Keratinocyte (primary cell): ENCODE results near the gene RHOBTB3. TPM values are rescaled to one million over a fixed set of nuclear protein-coding genes. Genes with fewer than 3 reads are reported as not detected.

ENCODE experiments used
- DNase-seq: peaks from one replicate; pipeline ENCODE4 v3.0.0-alpha.2; 2011; ENCODE audit warnings: low read depth, missing footprints, low spot score
- FAIRE-seq: peaks from 2 replicates; lab custom pipeline; 2011; peaks lifted over from hg19 to GRCh38; lab: Jason Lieb, UNC
- H2AFZ ChIP-seq: 2 replicates; pipeline ENCODE4 v1.6.0; 2012; ENCODE audit warnings: low read length, control low read depth, inconsistent platforms; ENCODE audit not compliant: control insufficient read depth
- H3K27ac ChIP-seq: 2 replicates; pipeline ENCODE4 v1.5.1; 2011; ENCODE audit warnings: low read length; ENCODE audit not compliant: control insufficient read depth, insufficient read depth
- H3K27me3 ChIP-seq: 3 replicates; pipeline ENCODE4 v1.6.0; 2011; ENCODE audit warnings: low read length; ENCODE audit not compliant: control insufficient read depth, insufficient read depth; ENCODE audit errors: extremely low read depth
- H3K36me3 ChIP-seq, 2 experiments: 2 replicates in 1 of 2; 3 replicates in 1 of 2; pipeline ENCODE4 v1.5.1; 2011; ENCODE audit warnings: low read length in 2 of 2, mild to moderate bottlenecking in 1 of 2; ENCODE audit not compliant: control insufficient read depth in 2 of 2, insufficient read depth in 2 of 2; ENCODE audit errors: extremely low read depth in 1 of 2
- H3K4me1 ChIP-seq: 3 replicates; pipeline ENCODE4 v1.5.1; 2011; ENCODE audit warnings: low read length; ENCODE audit not compliant: control insufficient read depth, insufficient read depth; ENCODE audit errors: extremely low read depth
- H3K4me2 ChIP-seq: 3 replicates; pipeline ENCODE4 v1.6.0; 2011; ENCODE audit warnings: low read depth, low read length; ENCODE audit not compliant: control insufficient read depth, insufficient read depth; ENCODE audit errors: extremely low read depth
- H3K4me3 ChIP-seq, 3 experiments: fragments of 200-600 bp in 1 of 3; sonication (generic) in 1 of 3; 2 replicates in 2 of 3; 3 replicates in 1 of 3; pipeline ENCODE4 v1.5.1; 2011 to 2016; ENCODE audit warnings: low read length in 3 of 3, mild to moderate bottlenecking in 3 of 3, control low read depth in 2 of 3, inconsistent platforms in 1 of 3, low read depth in 1 of 3, mixed read lengths in 1 of 3, mixed run types in 1 of 3, moderate library complexity in 1 of 3; ENCODE audit not compliant: control insufficient read depth in 2 of 3, insufficient read depth in 2 of 3; ENCODE audit errors: extremely low read depth in 1 of 3
- H3K79me2 ChIP-seq: 2 replicates; pipeline ENCODE4 v1.6.0; 2012; ENCODE audit warnings: low read length; ENCODE audit not compliant: control insufficient read depth, insufficient read depth
- H3K9ac ChIP-seq: 3 replicates; pipeline ENCODE4 v1.6.0; 2011; ENCODE audit warnings: low read length; ENCODE audit not compliant: control insufficient read depth, insufficient read depth; ENCODE audit errors: extremely low read depth
- H3K9me1 ChIP-seq: 3 replicates; pipeline ENCODE4 v1.6.0; 2011; ENCODE audit warnings: low read length; ENCODE audit not compliant: control insufficient read depth, insufficient read depth; ENCODE audit errors: extremely low read depth
- H3K9me3 ChIP-seq: 2 replicates; pipeline ENCODE4 v1.5.1; 2012; ENCODE audit warnings: low read depth, low read length; ENCODE audit not compliant: control insufficient read depth
- H4K20me1 ChIP-seq: 3 replicates; pipeline ENCODE4 v1.6.0; 2011; ENCODE audit warnings: low read length; ENCODE audit not compliant: control insufficient read depth, insufficient read depth; ENCODE audit errors: extremely low read depth
- EZH2 ChIP-seq: IDR thresholded peaks from one replicate; pipeline ENCODE4 v1.6.1; 2012; ENCODE audit warnings: inconsistent platforms, mild to moderate bottlenecking, low read length, moderate library complexity
- dilution Hi-C: fragments of 300-500 bp; cut with MboI; formaldehyde crosslinking; loops from one replicate; pipeline ENCODE4 v1.7.0; 2020; ENCODE audit warnings: low sequenced_read_pairs; ENCODE audit not compliant: extremely low pct_ligation_motif_present
- polyA plus RNA-seq, 5 experiments: library from polyadenylated mRNA; depleted of rRNA in 3 of 5; stranded (reverse) in 3 of 5; stranded (forward) in 1 of 5; unstranded in 1 of 5; fragments of >200 nt; gene quantifications; 1 replicate in 1 of 5; 2 replicates in 3 of 5; 3 replicates in 1 of 5; pipeline versions ENCODE4 v1.2.1 to v1.2.3, GENCODE V29; 2011 to 2012; ENCODE audit warnings: missing spikeins in 2 of 5, low read depth in 1 of 5, low replicate concordance in 1 of 5
- TF ChIP-seq, protein P1 (sequence below), 3 experiments: IDR thresholded peaks in 1 of 3; conservative IDR thresholded peaks in 1 of 3; optimal IDR thresholded peaks in 1 of 3; 2 replicates in 2 of 3; 3 replicates in 1 of 3; pipeline versions ENCODE3 to v1.5.1; 2011; ENCODE audit warnings: low read length in 3 of 3, mild to moderate bottlenecking in 3 of 3, moderate library complexity in 2 of 3, control low read depth in 1 of 3, inconsistent platforms in 1 of 3; ENCODE audit not compliant: insufficient read depth in 2 of 3; ENCODE audit errors: extremely low read depth in 1 of 3

RHOBTB3 gene
- polyA plus RNA-seq, 1 donor (not counting 4 experiments of a cell fraction or from before 2014, with no cell fraction given) = 4.7 TPM

- Histone ChIP-seq H3K9me3 (no peaks in the 10 kb centered on the region), H3K36me3 (no peaks in the 10 kb centered on the region), H2AFZ (peak overlapping the region; percentile 80), H3K27me3 (no peaks in the 10 kb centered on the region), H3K4me1 (peaks cover 24% of the 10 kb centered on the region), H3K9ac (no peak overlapping the region), H3K27ac (no peak overlapping the region), H3K4me3 (no peak overlapping the region), H4K20me1 (no peaks in the 10 kb centered on the region), H3K9me1 (no peaks in the 10 kb centered on the region), H3K4me2 (no peak overlapping the region), H3K79me2 (no peaks in the 10 kb centered on the region)
- dilution Hi-C loops = no loop called here
- peak; percentile 5 for FAIRE-seq
- no peak for DNase-seq
- no peak for TF ChIP-seq EZH2
- TF ChIP-seq, protein P1, sequence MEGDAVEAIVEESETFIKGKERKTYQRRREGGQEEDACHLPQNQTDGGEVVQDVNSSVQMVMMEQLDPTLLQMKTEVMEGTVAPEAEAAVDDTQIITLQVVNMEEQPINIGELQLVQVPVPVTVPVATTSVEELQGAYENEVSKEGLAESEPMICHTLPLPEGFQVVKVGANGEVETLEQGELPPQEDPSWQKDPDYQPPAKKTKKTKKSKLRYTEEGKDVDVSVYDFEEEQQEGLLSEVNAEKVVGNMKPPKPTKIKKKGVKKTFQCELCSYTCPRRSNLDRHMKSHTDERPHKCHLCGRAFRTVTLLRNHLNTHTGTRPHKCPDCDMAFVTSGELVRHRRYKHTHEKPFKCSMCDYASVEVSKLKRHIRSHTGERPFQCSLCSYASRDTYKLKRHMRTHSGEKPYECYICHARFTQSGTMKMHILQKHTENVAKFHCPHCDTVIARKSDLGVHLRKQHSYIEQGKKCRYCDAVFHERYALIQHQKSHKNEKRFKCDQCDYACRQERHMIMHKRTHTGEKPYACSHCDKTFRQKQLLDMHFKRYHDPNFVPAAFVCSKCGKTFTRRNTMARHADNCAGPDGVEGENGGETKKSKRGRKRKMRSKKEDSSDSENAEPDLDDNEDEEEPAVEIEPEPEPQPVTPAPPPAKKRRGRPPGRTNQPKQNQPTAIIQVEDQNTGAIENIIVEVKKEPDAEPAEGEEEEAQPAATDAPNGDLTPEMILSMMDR (optimal IDR thresholded peaks at IDR 0.05 in 1 of 3, IDR thresholded peaks at IDR 0.05 in 1 of 3, conservative IDR thresholded peaks at IDR 0.05 in 1 of 3; ENCODE audit: extremely low read depth in 1 of 3, insufficient read depth in 2 of 3, low read length in 3 of 3) = no peak
Measured at GRCh38 chr5:95728494-95729114, 2.5 kb upstream of the RHOBTB3 start.

GRCh38 chr5:95729115-95730010 lies 1.8 kb upstream of the RHOBTB3 start:
- no peak for FAIRE-seq
- H3K4me2 ChIP-seq = no peak overlapping the region

More at GRCh38 chr5:95729115-95730010, 1.8 kb upstream of the RHOBTB3 start:
- Histone ChIP-seq H3K9me1 (no peaks in the 10 kb centered on the region), H3K9ac (no peak overlapping the region), H3K36me3 (no peaks in the 10 kb centered on the region), H3K4me3 (no peak overlapping the region), H4K20me1 (no peaks in the 10 kb centered on the region), H3K79me2 (no peaks in the 10 kb centered on the region), H3K9me3 (no peaks in the 10 kb centered on the region), H2AFZ (no peak overlapping the region), H3K4me1 (peaks cover 24% of the 10 kb centered on the region), H3K27me3 (no peaks in the 10 kb centered on the region), H3K27ac (no peak overlapping the region)
- DNase-seq = no peak
- dilution Hi-C loops = no loop called here
- TF ChIP-seq, protein P1 (optimal IDR thresholded peaks at IDR 0.05 in 1 of 3, IDR thresholded peaks at IDR 0.05 in 1 of 3, conservative IDR thresholded peaks at IDR 0.05 in 1 of 3; ENCODE audit: extremely low read depth in 1 of 3, insufficient read depth in 2 of 3, low read length in 3 of 3) = no peak
- TF ChIP-seq EZH2 = no peak
